ENCODE data around the gene EFNB2.

The EFNB2 gene

GRCh38 chr13:106535552-106536243 lies at the start of gene EFNB2:
Gene EFNB2 (minus strand): TSS chr13:106535662. CDS start chr13:106534964, 698 bp downstream.
- FAIRE-seq, result no peak

GRCh38 chr13:106581225-106581624 lies 45.8 kb upstream of the EFNB2 start:
- no peak for FAIRE-seq

DNA sequence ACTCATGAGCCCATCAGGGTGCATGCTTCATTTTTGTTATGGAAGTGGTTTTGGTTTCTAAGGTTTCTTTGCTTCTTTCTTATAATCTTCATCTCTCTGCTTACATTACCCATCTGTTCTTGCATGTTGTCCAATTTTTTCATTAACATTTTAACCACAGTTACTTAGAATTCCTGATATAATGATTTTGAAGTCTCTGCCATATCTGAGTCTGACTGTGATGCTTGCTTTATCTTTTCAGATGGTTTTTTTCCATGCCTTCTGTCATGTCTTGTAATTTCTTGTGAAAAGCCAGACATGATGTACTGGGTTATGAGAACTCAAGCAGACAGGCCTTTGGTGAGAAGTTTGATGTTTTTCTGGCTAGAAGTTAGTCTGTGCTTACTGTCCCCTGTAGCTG lies 40.4 kb upstream of the EFNB2 start:
- FAIRE-seq, result no peak

DNA sequence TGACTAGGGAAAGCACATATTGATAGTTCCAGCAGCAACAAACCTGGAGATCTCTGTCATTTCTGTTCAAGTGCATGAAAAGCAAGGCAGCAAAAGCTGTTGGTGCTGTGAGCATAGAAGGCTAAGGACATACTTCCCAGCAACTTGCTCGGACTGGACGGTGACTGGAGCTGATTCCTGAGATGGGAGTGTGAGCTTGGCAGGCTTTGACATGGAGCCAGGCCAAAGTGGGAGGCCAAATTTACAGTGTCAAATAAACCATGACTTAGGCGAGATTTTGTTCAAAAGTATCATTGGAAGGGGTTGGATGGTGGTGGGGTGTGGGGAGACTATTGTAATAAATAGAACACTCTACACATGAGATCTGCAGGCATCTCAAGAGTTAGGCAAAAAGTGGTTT lies 38.4 kb upstream of the EFNB2 start:
- no peak for FAIRE-seq

- no peak for FAIRE-seq
Observed at GRCh38 chr13:106573284-106573846, 37.9 kb upstream of the EFNB2 start.

- no peak for FAIRE-seq
Observed at GRCh38 chr13:106570299-106570852, 34.9 kb upstream of the EFNB2 start.

DNA sequence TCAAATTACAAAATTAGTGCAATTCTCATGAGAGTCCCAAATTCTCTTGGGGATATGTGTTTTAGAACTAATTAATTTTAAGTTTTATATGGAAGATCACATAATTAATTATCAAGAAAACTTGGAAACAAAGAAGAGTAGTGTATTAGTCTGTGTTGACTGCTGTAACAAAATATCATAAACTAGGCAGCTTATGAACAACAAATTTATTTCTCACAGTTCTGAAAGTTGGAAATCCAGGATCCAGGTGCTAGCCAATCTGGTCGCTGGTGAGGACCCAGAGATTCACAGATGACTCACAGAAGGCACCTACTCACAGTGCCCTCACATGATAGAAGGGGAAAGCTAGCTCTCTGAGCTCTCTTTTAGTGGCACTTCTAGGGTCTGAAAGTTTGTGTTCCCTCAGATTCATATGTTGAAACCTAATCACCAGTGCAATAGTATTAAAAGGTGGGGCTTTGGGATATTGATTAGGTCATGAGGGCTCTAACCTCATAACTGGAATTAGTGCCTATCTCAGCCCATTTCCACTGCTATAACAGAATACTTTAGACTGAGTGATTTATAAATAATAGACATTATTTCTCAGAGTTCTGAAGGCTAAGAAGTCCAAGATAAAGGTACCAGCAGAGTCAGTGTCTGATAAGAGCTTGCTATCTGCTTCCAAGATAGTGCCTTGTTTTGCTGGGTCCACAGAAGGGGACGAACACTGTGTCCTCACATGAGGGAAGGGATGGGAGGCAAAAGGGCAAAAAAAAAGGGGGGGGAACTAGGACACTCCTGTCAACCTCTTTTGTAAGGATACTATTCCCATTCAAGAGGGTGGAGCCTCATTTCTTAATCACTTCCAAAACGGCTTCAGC lies 34.0 kb upstream of the EFNB2 start:
- no peak for FAIRE-seq

DNA sequence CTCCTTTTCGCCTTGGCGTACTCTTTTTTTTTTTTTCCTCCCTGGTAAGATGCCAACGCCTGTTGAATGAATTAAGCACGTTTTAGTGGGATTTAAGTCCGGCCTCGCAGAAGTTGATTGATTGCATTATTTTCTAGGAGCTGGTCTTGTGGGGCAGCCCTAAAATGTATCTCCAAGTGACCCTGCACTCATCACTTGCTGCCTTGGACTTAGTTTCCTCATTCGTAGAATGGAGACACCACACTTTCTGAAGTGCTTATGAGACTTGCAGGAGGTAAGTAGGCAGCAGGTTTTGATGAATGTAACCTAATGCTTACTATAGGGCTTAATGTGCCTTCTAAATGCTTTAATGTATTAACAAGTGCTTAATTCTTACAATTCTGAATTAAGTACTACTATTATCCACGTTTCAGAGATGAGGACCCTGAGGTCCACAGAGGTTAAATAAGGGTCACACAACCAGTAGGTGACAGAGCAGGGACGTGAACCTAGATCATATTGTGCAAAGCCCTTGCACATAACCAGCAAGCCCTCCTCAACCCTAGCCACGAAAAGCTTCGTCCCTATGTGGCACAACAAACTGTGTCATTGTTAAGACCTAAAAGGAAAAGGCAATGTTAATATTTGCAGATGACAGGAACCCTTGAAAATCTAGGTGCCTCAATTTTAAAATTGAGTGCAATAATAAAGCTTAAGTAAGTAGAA lies 33.0 kb upstream of the EFNB2 start:
- no peak for FAIRE-seq

DNA sequence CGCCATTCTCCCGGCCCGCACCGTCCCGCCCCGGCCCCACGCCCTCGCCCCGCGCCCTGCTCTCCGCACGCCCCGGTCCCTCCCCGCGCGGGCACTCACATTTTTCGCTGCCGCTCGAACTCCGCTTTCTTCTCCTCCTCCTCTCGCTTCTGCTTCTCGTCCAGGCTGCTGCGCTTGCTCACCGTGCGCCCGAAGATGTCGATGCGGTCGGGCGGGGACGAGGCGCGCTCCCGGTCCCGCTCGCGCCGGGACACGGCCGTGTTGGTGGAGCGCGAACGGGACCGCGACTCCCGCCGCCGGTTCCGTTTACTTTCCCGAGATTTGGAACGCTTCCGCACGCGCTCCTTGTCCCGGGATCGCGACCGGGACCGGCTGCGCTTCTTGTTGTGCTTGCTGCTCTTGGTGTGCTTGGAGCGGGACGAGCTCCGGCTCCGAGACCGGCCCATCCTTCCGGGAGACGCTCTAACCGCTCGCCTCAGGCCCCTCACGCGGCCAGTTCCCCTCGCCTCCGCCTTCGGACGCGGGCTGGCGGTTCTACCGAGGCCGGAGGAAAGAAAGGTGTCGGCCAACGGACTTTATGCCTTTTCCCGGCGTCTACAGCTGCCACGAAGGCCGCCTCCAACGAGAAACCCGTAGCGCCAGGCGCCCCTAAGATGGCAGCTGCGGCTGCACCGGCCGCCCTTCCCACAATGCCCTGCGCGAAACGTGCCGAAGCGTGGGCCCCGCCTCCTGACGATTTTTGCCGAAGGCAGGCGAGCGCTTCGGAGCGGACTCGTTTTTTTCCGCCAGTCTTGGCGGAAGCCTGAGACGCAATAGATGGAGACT lies 32.2 kb upstream of the EFNB2 start, which contains the start of gene ARGLU1:
TSS of gene ARGLU1 (minus strand) at position 664 of the 825 bp plus-strand sequence. CDS start at position 446, 218 bp downstream.
- FAIRE-seq, result peak; percentile 97

GRCh38 chr13:106566641-106567473 lies 31.4 kb upstream of the EFNB2 start:
- no peak for FAIRE-seq

DNA sequence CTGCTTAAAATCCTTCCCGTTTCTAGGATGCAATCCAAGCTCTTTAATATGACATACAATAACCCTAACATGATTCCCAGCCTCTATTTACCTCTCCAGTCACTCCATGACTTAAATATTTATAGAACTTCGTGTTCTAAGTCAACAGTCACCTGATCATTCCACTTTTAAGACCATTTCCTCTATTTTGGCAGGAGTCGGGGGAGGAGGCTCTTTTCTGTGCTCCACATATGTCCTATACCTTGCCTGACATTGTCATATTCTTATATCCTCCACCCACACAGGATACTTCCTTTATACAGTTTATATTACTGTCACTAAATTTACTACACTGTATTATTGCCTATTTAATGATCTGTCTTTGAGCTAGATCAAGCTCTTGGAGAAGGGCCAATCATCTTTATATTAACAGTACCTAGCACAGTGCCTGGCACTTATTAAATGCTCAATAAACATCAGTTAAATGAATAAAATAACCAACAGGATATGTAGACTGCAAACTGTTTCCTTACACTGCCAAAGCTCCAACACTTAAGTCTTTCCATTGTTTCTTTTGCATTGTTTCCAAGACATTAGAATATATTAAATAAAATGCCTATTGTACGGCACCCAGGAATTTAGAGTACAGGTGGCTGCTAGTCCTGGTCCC lies 29.8 kb upstream of the EFNB2 start:
- no peak for FAIRE-seq

GRCh38 chr13:106562301-106562700 lies 26.8 kb upstream of the EFNB2 start:
- no peak for FAIRE-seq

DNA sequence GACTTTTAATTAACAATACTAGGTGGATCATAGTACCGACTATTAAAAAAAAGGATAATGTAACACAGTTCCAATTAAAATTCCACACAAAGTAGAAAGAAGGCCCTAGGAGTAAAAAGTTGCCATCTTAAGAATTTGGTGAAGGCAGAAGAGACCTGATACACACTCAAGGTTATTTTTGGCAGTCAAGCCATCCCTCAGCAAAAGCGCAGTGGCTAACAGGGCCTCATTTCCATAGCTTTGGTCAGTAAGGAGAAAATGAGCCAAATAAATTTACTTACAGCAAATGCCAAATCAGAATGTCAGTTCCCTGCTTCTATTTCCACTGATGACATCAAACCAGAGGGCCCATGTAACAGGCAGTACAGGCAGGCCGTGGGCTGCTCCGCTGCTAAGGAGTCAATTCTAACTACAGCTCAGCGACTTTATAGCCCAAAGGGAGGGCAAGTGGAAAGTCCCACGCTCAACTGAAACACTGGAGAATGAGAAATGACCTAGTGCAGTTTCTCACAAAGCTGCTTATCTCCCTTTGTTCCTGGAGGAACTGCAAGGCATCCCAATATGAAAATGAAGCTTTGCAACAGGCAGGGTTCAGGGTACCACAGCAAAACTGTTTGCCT lies 26.2 kb upstream of the EFNB2 start:
- no peak for FAIRE-seq

DNA sequence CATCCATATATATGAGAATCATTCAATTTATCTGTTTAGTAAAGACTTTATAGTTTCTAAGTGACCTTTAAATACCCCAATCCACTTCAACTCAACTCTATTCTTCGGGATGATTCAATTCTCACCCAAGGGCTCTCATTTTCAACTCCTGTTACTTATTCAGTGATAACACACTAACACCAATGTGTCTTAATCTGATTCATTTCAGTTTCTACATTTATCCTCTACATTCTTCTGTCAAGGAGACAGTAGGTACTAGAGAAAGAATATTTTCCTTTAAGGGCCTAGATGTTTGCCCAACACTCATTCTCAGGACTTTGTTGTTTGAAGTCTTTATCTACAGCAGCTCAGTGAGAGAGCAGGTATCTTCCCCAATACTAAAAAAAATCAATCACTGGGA lies 25.4 kb upstream of the EFNB2 start:
- no peak for FAIRE-seq

DNA sequence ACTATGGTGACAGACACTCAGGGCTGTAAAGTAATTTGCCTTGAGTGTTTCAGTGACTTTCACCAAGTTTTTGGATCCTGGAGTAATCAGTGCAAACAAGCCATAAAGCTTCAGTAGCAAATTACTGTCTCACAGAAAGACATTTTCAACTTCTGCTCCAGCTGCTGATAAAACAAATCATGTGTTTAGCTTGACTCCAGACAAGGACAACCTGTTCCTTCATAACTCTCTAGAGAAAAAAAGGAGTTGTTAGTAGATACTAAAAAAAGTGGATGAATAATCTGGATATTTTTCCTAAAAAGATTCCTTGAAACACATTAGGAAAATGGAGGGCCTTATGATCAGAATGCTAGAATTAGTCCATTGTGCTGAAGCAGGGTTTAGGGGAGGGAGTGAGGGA lies 23.1 kb upstream of the EFNB2 start:
- no peak for FAIRE-seq

DNA sequence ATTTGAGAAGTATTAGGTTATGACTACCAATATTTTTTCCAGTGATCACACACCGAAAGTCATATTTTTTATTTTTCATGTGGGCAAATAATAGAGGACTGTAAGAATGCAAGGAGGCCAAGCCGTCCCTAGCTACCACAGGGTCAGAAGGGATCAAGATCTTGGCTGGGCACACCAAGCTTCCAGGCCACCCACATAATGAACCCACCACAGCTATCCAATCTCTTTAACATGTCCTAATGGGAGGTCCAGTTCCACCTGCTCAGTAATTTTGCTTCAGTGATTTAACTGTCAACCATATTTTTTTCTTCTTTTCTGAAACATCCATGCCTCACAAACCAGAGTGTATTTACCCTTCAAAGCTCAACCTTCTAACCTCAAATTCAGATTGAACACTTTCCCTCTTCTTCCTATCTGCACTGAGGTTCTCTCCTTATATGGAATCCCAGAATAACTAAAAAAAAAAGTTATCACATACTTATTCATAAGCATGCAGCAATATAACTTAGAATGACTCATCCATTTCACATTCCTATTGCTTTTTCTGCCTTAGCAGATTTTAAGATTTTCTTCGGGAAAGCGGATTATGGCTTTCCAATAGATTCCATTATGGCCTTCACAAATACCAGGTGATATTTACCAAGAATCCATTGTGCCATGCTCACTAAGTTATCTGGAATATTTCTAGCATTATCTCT lies 20.3 kb upstream of the EFNB2 start:
- FAIRE-seq, result no peak

GRCh38 chr13:106551751-106552150 lies 16.3 kb upstream of the EFNB2 start:
- no peak for FAIRE-seq

- FAIRE-seq, result no peak
Observed at GRCh38 chr13:106551350-106551749, 15.9 kb upstream of the EFNB2 start.

DNA sequence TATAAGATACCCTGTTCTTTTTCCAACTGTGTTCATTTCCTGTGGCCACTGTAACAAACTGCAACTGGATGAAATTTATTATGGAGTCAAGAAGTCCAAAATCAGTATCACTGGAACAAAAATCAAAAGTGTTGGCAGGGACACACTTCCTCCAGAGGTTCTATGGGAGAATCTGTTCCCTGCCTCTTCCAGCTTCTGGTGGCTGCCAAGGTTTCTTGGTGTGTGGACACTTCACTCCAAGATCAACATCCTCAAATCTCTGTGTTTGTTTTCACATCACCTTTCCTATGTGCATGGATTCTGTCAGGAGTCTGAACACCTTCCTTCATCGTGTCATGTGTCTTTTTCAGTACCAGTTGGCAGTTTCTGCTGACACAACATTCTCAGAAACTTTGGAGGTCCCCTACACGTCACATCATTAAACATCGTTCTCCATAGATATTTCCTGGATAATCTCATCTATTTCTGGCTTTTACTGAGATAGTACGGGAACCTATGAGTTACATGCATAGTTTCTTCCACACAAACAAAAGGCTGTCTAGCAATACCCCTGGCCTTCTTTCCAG lies 15.2 kb upstream of the EFNB2 start:
- no peak for FAIRE-seq

All from A204.1 (cell line).